GM21367 (cell line): ENCODE measurements around the gene BNIP2.
"Not testable (repeated sequence)": the region's sequence is repeated elsewhere in the genome, so short reads cannot be mapped to it uniquely, and the experiment has no call there.

ENCODE experiments used
- ATAC-seq: cut with Tn5 transposase; IDR thresholded peaks from one replicate; pipeline ENCODE4 v1.9.1; 2021; ENCODE audit not compliant: unreplicated experiment

Gene BNIP2

DNA sequence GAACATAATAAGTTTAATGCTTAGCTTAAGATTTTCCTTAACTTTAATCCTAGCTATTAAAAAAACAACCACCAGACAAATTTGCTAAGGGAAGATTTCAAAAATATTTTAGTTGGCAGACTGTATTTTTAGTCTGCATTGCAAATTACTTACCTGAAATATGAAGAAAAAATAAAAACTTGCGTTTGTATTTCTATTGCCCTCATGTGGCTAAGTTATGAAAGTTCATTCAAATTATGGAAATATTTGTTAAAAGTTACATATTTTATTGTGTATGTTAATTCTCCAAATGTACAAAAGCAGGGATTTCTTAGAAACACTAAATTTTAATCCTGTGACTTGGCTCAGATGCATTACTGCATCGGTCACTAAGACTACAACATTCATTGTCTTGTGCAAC is 46.8 kb downstream of the BNIP2 start:
- no peak for ATAC-seq

- ATAC-seq, result not testable (repeated sequence)
Measured at GRCh38 chr15:59637507-59637906, 51.6 kb downstream of the BNIP2 start.

- no peak for ATAC-seq
Measured at GRCh38 chr15:59636184-59636583, 52.9 kb downstream of the BNIP2 start.

DNA sequence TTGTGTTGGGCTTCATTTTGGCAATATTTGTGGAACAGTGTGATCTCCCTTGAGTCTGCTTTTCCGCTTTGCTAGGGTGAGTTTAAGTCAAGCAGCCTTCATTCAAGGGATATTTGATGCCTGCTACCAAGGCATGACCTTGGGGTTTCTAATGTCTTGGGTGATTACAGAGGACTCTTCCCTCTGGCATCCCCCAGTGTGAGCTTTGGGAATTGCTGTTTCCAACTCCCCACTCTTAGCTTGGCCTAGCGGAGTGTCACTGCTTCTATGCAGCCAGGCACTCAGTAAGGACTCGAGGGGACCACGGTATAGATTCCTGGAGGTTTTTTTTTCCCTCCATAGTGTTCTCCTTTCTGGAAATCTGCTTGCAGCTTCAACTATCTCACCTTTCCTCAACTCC is 56.4 kb downstream of the BNIP2 start:
- no peak for ATAC-seq

DNA sequence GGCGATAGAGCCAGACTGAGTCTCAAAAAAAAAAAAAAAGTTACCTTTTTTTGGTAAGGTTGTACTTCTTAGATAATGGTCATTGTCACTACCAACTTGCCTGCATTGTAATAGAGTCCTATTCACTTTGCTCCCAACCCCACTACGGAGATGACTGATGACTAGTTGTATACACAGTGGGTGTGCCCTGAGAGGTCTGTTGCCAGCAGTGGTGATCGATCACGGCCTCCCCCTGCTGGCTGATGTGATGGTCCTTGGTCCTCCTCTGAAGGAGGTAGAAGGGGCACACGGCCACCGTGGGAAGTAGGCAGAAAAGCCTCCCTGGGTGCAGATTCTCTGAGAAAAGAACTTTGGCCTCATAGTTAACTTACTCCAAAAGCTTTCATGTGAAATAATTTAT is 66.8 kb downstream of the BNIP2 start:
- ATAC-seq, result no peak

- ATAC-seq, result no peak
Measured at GRCh38 chr15:59618406-59618805, 70.7 kb downstream of the BNIP2 start.

DNA sequence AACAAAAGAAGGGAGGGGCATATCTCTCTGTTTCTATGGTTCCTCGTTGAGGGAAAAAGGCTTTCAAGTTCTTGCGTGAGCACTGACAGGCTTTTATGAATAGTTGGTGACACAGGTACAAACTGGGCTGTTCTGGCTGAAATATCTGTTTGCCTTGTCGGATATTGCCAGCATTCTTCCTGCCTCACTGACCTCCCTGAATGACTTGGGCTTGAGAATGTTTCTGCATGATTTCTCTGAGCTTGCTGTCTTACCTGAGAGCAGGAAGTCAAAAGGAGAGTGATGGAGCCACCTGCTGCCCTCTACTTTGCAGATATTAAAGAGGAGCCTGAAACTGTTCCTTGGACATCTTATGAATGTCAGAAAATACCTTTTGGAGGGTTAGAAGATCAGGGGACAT is 72.7 kb downstream of the BNIP2 start:
- no peak for ATAC-seq

GRCh38 chr15:59615661-59616060 is 73.5 kb downstream of the BNIP2 start:
- ATAC-seq, result no peak

GRCh38 chr15:59614153-59614552 is 75.0 kb downstream of the BNIP2 start:
- ATAC-seq, result no peak

DNA sequence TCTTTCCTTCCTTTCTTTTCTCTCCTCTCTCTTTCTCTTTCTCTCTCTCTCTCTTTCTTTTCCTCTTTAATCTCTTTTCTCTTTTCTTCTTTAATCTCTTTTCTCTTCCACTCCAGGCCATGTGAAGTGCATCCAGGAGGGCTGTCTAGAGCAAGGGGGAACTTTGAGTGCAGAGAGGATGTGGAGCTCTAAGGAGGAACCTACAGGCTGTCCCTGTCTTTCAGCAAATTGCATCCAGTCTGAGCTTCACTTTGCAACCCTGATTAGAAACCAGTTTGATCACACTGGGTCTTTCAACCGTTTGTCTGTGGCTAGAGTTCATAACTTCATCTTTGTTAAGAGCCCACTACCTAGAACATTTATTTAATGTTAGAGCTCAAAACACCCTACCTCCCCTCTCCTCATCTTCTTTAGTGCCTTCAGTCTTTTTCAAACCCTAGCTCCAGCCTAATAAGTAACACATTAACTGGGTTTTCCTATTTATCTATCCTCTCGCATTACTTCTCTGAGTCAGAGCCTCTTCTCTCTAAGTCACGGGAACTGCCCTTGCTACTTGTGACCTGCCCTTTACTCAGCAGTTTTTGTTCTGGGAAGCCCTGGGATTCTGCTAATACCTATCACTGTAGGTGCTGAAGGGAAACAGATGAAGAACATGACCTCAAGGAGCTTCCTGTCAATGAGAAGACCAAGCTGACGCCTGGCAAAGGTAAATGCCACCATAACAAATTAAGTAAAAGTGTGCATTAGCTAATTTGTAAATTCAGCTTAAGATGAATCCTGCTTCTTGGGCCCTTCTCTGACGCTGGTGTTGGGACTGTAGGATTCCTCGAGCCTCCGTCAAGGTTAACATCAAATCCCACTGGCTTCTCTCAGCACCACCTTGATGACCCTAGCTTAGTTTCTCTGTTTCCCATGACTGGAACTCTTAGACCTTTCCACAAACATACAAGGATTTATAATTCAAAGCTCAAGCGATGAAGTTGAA is 77.6 kb downstream of the BNIP2 start, which contains the start of gene GCNT3:
TSS of gene GCNT3 (plus strand) at position 508 of the 985 bp plus-strand sequence. CDS start 6,456 bp downstream, outside the sequence.
- ATAC-seq, result no peak

DNA sequence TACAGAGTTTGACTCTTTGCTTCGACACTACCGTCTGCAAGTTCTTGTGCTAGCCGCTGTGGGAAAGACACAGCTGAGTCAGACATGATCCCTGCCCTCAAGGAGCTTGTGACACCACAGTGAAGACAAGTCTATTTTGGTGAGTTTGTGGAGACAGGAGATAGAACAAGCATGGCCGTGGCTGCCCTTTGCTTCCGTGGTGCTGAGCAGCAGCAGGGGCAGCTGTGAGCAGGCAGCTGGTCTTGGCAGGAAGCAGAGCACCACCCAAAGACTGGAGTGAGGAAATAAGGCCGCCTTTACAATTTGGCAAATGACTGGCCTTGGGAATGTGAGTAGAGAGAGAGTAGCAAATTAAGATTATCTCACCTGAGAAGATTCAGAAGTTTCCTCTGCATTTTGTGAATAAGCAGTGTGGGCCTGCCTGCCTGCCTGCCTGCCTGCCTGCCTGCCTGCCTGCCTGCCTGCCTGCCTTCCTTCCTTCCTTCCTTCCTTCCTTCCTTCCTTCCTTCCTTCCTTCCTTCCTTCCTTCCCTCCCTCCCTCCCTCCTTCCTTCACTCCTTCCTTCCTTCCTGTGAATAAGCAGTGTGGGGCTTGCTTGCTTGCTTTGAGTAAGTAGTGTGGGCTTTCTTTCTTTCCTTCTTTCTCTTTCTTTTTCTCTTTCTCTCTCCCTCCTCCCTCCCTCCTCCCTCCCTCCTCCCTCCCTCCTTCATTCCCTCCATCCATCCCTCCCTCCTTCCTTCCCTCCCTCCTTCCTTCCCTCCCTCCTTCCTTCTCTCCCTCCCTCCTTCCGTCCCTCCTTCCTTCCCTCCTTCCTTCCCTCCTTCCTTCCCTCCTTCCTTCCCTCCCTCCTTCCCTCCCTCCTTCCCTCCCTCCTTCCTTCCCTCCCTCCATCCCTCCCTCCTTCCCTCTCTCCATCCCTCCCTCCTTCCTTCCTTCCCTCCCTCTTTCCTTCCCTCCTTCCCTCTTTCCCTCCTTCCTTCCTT is 79.1 kb downstream of the BNIP2 start:
- ATAC-seq, result no peak
